Measurements from ENCODE around the gene VPS37D. TPM values are rescaled to one million over a fixed set of nuclear protein-coding genes. Genes with fewer than 3 reads are reported as not detected.

The VPS37D gene
- total RNA-seq, 1 donor from 2014 or later: 3.6 TPM

GRCh38 chr7:73681031-73681430 lies 13.4 kb downstream of the VPS37D start:
- DNase-seq: no peak

GRCh38 chr7:73682745-73683055 lies 15.1 kb downstream of the VPS37D start:
- no peak for DNase-seq

GRCh38 chr7:73683056-73683787 lies 15.6 kb downstream of the VPS37D start, which contains the start of the genes BUD23 and DNAJC30:
Gene BUD23, plus strand, starts transcription at chr7:73683597. Its CDS starts 29 bp downstream, at chr7:73683626.
Gene DNAJC30, minus strand, starts transcription at chr7:73683453. Its CDS starts 30 bp downstream, at chr7:73683423.
- peak; percentile 92 for DNase-seq

- no peak for DNase-seq
Observed at GRCh38 chr7:73683788-73684693, 16.4 kb downstream of the VPS37D start.

- DNase-seq: no peak
Observed at GRCh38 chr7:73685311-73685710, 17.7 kb downstream of the VPS37D start.

- no peak for DNase-seq
Observed at GRCh38 chr7:73688288-73688687, 20.7 kb downstream of the VPS37D start.

- DNase-seq: no peak
Observed at GRCh38 chr7:73690646-73691045, 23.0 kb downstream of the VPS37D start.

- DNase-seq: no peak
Observed at GRCh38 chr7:73696372-73696771, 28.7 kb downstream of the VPS37D start.

- no peak for DNase-seq
Observed at GRCh38 chr7:73698410-73698809, 30.8 kb downstream of the VPS37D start.

DNA sequence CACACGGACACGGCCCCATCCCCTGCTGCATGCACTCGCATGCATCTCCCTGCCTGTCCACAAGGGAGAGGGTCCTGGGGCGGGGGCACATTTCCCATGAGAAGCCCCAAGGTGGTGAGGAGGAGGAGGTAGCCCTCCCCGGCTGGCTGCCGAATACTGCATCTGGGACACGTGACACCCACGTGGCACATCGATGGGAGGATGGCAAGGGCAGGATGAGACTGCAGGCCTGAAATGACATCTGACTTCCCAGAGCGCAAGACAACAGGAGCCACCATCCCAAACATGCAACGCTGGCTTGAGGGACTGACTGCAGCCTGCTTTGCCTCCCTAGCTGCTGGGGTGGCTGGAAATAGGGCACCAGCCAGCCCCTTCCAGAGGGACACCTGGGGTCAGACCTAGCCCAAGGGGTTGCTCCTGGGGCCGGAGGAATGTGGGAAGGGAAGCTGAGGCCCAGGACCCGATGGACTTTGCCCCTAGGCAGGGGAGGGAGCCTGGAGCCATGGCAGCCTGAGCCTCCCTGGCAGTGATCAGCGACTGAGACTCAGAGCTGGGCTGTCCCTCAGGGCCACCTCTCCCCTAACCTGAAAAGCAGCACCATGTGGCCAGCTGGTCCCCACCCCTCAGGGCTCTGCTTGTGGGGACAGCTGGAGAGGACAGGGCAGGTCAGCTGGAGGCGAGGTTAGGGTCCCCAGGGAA lies 31.9 kb downstream of the VPS37D start:
- no peak for DNase-seq

- DNase-seq: no peak
Observed at GRCh38 chr7:73700069-73700423, 32.4 kb downstream of the VPS37D start.

DNA sequence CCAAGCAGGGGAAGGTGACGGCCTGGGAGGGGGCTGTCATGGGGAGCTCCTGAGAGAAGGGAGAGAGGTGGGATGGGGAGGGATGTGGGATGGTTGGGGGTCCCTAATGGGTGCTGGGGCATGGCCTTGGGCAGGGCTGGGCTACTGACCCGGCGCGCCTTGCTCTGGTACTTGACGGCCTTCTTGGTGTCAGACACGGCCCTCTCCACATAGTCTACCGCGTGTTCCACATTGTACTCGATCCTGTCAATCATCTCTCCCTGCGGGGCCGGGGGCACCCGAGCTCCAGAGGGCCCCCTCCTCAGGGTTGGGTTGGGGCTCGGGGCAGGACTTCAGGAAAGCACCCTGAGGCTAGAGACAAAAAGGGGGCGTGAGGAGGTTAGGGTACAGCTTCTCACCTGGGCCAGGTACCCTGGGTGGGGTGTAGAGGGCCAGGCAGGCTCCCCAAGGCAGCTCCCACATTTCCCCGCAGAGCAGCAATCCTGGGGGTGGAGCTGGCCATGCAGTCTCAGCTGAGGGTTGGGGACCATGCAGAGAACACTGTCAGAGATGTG lies 33.0 kb downstream of the VPS37D start:
- no peak for DNase-seq

DNA sequence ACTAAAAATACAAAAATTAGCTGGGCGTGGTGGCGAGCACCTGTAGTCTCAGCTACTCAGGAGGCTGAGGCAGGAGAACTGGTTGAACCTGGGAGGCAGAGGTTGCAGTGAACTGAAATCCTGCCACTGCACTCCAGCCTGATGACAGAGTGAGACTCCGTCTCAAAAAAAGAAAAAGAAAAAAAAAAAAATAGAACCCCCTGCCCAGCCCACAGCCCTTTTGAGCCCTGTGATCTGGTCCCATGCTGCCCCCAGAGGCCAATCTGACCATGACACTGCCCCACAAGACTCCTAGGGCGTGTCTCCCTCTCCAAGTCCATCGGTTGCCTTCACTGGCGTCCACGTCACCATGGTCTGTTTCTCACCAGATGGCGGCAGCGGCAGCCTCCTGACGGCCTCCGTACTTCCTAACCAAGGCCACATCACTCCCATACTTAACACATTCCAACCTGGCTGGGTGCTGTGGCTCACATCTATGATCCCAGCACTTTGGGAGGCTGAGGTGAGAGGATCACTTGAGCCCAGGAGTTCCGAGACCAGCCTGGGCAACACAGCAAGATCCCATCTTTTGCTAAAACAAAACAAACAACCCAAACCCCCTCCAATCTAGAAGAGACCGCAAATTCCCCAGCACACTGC lies 33.8 kb downstream of the VPS37D start:
- no peak for DNase-seq

GRCh38 chr7:73702226-73702625 lies 34.6 kb downstream of the VPS37D start:
- DNase-seq: no peak

DNA sequence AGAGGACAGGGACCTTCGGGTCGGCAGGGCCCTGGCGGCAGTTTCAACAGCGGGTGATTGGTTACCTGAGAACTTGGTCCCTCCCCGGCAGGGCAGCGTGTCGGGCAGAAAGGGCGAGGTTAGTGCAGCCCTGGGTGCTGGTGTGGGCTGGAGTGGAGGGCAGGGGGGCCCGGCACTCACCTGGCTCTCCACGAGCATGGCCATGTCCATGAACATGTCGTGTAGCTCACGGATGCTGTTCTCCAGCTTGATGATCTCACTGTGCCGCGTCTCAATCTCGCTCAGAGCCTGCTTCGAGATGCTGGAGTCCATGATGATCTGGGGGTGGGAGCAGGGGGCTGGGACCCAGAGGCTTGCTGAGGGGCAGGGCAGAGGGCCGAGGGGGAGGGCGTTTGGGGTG lies 35.0 kb downstream of the VPS37D start:
- no peak for DNase-seq

DNA sequence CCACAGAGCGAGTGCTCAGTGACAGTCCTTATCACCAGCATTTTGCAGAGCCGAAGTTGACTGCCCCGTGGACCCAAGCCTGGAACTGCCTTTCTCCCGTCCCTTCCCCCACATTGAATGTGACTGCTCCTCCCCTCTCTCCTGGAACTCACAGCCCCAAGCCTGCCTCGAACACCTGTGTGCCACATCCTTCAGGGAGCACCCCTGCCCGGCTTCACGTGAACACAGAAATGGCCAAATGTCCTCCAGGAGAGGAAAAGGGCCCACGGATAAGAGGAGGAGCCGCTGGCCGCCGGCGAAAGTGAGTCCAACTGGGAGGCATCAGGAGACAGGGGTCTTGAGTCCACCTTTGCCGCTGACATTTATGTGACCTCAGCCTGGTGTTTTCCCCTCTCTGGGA lies 35.6 kb downstream of the VPS37D start:
- DNase-seq: no peak

GRCh38 chr7:73703757-73704639 lies 36.4 kb downstream of the VPS37D start:
- peak; percentile 68 for DNase-seq

GRCh38 chr7:73704640-73705550 lies 37.3 kb downstream of the VPS37D start:
- peak; percentile 65 for DNase-seq

DNA sequence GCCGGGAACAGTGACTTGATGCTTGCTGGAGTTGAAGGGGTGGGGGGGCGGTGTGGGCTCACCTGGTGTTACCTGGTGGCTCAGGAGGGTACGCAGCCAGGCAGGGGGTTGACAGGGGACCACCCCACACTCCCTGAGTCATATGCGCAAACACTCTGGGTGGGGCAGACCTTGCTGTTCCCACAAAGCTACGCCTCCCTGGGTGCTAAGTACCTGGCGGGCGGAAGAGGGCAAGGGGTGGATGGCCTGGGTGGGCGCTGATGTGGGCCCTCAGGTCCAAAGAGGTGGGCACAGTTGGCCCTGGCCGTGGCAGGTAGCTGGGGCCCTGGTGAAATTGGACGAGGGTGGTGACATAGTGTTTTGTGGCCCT lies 37.9 kb downstream of the VPS37D start:
- no peak for DNase-seq

Measured in skin of body (tissue), 2 donors.